Measurements from ENCODE around the gene EXOC8. TPM values are rescaled to one million over a fixed set of nuclear protein-coding genes. Genes with fewer than 3 reads are reported as not detected.

The EXOC8 gene, protein sequence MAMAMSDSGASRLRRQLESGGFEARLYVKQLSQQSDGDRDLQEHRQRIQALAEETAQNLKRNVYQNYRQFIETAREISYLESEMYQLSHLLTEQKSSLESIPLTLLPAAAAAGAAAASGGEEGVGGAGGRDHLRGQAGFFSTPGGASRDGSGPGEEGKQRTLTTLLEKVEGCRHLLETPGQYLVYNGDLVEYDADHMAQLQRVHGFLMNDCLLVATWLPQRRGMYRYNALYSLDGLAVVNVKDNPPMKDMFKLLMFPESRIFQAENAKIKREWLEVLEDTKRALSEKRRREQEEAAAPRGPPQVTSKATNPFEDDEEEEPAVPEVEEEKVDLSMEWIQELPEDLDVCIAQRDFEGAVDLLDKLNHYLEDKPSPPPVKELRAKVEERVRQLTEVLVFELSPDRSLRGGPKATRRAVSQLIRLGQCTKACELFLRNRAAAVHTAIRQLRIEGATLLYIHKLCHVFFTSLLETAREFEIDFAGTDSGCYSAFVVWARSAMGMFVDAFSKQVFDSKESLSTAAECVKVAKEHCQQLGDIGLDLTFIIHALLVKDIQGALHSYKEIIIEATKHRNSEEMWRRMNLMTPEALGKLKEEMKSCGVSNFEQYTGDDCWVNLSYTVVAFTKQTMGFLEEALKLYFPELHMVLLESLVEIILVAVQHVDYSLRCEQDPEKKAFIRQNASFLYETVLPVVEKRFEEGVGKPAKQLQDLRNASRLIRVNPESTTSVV
- total RNA-seq (2014; rRNA removed; shearing (Covaris generic)), result 10.6 and 13.7 TPM in 2 replicates

DNA sequence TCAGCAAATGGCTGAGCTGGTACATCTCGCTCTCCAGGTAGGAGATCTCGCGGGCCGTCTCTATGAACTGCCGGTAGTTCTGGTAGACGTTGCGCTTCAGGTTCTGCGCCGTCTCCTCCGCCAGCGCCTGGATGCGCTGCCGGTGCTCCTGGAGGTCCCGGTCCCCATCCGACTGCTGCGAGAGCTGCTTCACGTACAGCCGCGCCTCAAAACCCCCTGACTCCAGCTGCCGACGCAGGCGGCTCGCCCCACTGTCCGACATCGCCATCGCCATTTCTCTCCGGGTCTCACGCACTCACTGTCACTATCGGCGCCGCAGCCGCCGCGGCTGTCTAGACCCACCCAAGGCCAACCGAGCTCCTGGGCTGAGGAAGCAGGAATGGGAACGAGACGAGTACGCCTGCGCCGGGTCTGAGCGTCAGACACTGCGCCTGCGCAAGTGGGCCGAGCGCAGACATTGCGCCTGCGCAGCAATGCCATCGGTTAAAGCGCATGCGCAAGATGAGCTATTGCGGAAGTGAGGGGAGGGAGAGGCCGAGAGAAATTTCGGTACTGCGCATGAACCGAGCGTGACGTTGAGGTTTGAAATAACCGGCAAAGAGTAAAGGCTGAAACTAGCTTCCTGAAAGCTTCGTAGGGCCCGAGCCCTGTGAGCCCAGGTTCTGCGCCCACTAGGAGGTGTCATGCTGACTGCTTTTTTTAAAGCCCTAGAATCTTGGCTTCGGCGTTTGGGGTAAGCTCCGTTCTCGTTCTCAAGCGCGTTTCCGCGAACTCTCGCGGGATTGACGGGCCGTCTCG, at the start of gene EXOC8:
TSS of gene EXOC8 (minus strand) at position 381 of the 798 bp plus-strand sequence. CDS start at position 274, 107 bp downstream.
- peak within 1 kb of the TSS; percentile 98 for H3K4me3 ChIP-seq (ENCODE audit: insufficient read depth, low read depth, low read length)
- peaks cover 1% of the 10 kb centered on the region; the same call in 1 of the 2 replicates for H3K36me3 ChIP-seq (replicated peaks; ENCODE audit: control insufficient read depth, insufficient read depth, low read length)
- peak; percentile 94 for DNase-seq
- H3K27me3 ChIP-seq (ENCODE audit: control insufficient read depth, insufficient read depth, low read length), result no peaks in the 10 kb centered on the region

DNA sequence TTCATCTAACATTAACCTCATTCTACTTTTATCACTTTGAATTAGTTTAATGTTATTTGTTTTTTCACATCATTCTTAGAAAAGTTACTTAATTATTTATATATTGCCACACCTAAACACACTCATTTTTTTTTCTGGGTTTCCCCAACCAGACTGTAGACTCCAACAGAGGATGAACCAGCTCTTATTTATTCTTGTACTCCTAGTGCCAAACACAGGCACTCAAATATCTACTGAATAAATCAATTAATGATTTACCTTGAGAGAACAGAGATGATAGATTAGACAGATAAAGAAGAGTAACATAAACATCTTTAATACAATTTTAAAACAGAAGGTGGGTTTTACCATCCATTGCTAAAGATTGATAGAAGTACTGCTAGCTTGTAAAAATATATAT, 48.8 kb upstream of the EXOC8 start:
- no peak for DNase-seq
- Histone ChIP-seq H3K36me3 (replicated peaks; ENCODE audit: control insufficient read depth, insufficient read depth, low read length) (no peaks in the 10 kb centered on the region), H3K27me3 (ENCODE audit: control insufficient read depth, insufficient read depth, low read length) (no peaks in the 10 kb centered on the region), H3K4me3 (ENCODE audit: insufficient read depth, low read depth, low read length) (no peak overlapping the region)

DNA sequence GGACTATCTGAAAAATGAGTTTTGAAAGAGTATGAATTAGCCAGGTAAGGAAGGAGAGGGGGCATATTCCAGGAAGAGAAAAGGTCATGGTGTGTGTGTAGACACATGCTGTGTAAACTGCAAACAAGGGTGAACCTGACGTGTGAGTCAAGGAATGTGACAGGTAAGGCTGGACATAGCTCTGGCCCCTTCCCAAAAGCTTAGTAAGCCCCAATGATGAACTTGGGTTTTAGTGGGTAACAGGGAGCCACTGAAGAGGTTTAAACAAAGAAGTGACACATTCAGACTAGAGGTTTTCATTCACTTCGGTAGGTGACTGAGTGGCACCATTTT, 47.7 kb upstream of the EXOC8 start:
- H3K27me3 ChIP-seq (ENCODE audit: control insufficient read depth, insufficient read depth, low read length), result no peaks in the 10 kb centered on the region
- no peak for DNase-seq
- H3K36me3 ChIP-seq (replicated peaks; ENCODE audit: control insufficient read depth, insufficient read depth, low read length), result no peaks in the 10 kb centered on the region
- no peak overlapping the region for H3K4me3 ChIP-seq (ENCODE audit: insufficient read depth, low read depth, low read length)

DNA sequence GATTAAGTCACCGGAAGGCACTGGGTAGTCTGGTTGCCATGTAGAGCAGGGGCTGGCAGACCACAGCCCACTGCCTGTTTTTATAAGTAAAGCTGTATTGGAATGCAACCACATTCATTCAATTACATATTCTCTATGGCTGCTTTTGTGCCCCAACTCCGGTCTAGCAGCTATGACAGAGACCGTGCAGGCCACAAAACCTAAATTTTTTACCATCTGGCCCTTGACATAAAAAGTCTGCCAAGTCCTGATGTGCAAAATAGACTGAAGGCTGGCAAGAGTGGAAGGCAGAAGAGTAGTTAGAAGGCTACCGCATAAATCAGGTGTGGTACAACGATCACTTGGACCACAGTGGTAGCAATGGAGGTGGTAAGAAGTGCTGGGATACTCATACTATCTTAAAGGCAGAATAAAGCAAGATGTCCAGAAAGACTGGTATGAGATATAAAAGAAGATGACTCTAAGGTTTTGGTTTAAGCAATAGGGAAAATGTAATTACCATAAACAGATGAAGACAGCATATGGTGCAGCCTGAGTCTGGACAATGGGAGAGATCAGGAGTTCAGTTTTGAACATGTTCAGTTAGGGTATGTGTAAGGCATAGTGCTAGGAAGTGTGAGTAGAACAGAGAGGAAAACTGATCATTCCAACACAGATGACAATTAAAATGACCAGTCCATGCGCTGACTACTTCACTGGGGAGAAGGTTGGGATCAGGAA, 47.2 kb upstream of the EXOC8 start:
- DNase-seq, result no peak
- H3K27me3 ChIP-seq (ENCODE audit: control insufficient read depth, insufficient read depth, low read length), result no peaks in the 10 kb centered on the region
- no peak overlapping the region for H3K4me3 ChIP-seq (ENCODE audit: insufficient read depth, low read depth, low read length)
- no peaks in the 10 kb centered on the region for H3K36me3 ChIP-seq (replicated peaks; ENCODE audit: control insufficient read depth, insufficient read depth, low read length)

DNA sequence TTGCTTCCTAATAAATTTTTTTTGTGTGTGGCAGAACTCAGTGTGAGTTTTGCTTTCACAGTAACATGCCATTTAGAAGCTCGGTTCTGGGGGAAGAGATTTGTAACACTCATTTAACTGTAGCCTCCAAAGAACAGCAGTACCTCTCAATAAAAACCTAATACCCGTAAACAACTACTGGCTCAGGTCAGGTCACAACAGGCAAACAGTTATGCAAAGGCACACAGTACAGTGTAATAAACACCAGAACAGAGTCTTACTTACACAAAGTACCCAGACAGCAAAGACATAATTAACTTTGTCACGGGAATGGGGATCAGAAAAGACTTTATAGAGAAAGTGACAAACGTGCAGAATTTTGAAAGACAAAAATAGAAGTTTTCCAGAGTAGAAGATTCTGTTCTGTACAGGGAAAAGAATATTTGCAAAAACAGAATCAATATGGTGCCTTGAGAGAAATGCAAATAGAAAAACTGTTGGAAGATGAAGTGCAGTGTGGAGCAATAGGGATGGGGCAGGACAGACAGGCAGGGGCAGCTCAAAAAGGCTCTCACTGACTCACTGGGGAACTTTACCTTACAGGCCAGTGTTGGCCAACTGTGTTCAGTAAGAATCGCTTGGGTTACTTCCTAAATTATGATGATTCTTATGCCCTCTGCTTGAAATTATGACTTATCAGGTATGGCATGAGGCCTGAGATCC, 45.7 kb upstream of the EXOC8 start:
- no peak overlapping the region for H3K4me3 ChIP-seq (ENCODE audit: insufficient read depth, low read depth, low read length)
- H3K36me3 ChIP-seq (replicated peaks; ENCODE audit: control insufficient read depth, insufficient read depth, low read length), result no peaks in the 10 kb centered on the region
- DNase-seq, result no peak
- H3K27me3 ChIP-seq (ENCODE audit: control insufficient read depth, insufficient read depth, low read length), result no peaks in the 10 kb centered on the region

DNA sequence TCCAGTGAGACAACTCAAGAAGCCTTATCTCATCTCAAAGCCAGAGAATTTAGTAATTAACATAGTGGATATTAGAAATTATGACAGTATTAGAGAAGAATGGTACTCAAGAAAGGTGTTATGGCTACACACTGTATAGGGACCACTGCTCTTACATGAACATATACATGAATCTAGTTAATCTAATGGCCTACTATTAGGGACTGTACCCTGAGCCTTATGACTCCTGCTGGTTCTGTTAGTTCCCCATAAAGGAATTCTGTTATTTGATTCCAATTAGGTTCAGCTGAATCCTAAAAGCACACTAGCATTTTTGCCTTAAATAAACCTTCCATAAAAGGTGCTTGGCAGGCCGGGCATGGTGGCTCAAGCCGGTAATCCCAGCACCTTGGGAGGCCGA, 44.8 kb upstream of the EXOC8 start:
- H3K4me3 ChIP-seq (ENCODE audit: insufficient read depth, low read depth, low read length), result no peak overlapping the region
- H3K27me3 ChIP-seq (ENCODE audit: control insufficient read depth, insufficient read depth, low read length), result no peaks in the 10 kb centered on the region
- no peaks in the 10 kb centered on the region for H3K36me3 ChIP-seq (replicated peaks; ENCODE audit: control insufficient read depth, insufficient read depth, low read length)

DNA sequence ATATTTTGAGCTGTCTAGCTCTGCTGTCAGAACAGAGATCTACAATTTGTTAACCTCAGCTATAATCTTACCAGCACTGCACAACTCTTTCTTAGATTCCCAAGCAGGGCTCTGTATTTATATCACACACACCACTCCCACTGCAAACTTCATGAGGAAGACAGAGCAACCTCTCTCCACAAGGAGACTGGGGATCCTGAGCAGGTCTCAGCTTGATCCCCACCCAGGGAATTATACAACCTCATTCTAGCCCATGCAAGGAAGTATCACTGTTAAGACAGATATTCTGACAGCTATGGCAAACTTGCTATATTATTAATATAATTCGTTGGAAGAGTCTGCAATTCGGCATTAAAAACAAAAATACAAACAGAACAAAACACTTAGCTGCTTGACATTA, 44.1 kb upstream of the EXOC8 start:
- Histone ChIP-seq H3K36me3 (replicated peaks; ENCODE audit: control insufficient read depth, insufficient read depth, low read length) (no peaks in the 10 kb centered on the region), H3K27me3 (ENCODE audit: control insufficient read depth, insufficient read depth, low read length) (no peaks in the 10 kb centered on the region), H3K4me3 (ENCODE audit: insufficient read depth, low read depth, low read length) (no peak overlapping the region)
- no peak for DNase-seq

More for the DNA sequence above, 44.8 kb upstream of the EXOC8 start:
- DNase-seq, result no peak

DNA sequence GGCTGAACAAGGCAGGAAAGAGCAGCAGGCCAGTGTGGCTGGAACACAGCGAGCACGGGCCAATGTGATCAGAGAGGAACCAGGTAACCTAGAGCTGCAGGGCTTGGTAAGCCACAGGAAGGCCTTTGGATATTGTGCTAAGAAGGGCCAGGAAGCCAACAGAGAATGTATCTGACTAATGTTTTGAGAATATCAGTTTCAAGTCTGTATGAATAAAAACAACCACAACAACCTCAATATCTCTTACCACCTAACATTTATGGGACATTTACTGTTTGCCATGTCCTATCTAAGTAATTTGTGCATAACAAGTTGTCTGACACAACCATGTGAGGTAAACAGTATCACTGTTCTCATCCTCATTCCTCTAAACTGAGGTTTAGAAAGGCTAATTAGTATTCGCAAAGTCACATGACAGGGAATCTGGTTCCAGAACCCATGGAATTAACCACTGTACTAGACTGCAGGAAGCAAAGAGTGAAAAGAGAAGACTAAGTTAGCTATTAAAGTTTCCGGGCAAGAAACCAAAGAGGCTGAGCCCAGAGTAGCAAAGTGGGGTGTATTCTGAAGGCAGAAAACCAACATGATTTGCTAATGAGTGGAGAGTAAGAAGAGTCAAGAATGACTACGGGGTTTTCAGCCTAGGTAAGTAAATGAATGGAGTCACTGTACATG, 39.4 kb upstream of the EXOC8 start:
- no peak overlapping the region for H3K4me3 ChIP-seq (ENCODE audit: insufficient read depth, low read depth, low read length)
- H3K36me3 ChIP-seq (replicated peaks; ENCODE audit: control insufficient read depth, insufficient read depth, low read length), result no peaks in the 10 kb centered on the region
- H3K27me3 ChIP-seq (ENCODE audit: control insufficient read depth, insufficient read depth, low read length), result no peaks in the 10 kb centered on the region
- DNase-seq, result no peak

DNA sequence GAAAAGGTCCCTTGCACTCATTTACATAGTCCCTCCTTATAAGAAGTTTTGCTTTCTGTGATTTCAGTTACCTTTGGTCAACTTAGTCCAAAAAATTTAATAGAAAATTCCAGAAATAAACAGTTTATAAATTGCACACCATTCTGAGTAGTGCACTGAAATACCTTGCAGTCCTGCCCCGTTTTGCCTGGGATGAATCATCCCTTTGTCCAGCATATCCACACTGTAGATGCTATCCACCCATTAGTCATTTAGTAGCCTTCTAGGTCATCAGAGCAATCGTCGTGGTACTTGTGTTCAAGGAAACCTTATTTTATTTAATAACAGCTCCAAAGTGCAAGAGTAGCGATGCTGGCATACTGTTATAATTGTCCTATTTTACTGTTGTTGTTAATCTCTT, 38.4 kb upstream of the EXOC8 start:
- no peak for DNase-seq
- Histone ChIP-seq H3K36me3 (replicated peaks; ENCODE audit: control insufficient read depth, insufficient read depth, low read length) (no peaks in the 10 kb centered on the region), H3K4me3 (ENCODE audit: insufficient read depth, low read depth, low read length) (no peak overlapping the region)

DNA sequence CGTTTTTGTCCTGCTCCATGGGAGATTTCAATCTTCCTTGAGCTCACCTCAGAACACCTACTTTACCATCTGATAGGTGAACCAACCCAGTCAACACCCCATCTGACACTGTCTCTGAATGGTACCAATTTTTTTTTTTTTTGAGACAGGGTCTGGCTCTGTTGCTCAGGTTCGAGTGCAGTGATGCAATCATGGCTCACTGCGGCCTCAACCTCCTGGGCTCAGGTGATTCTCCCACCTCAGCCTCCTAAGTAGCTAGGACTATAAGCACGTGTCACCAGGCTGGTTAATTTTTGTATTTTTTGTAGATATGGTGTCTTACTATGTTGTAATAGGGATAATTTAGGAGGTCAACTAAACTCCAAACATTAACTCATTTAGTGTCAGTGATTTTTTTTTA, 36.7 kb upstream of the EXOC8 start:
- Histone ChIP-seq H3K27me3 (ENCODE audit: control insufficient read depth, insufficient read depth, low read length) (no peaks in the 10 kb centered on the region), H3K36me3 (replicated peaks; ENCODE audit: control insufficient read depth, insufficient read depth, low read length) (no peaks in the 10 kb centered on the region), H3K4me3 (ENCODE audit: insufficient read depth, low read depth, low read length) (no peak overlapping the region)
- DNase-seq, result no peak

More for the DNA sequence above, 38.4 kb upstream of the EXOC8 start:
- H3K27me3 ChIP-seq (ENCODE audit: control insufficient read depth, insufficient read depth, low read length), result no peaks in the 10 kb centered on the region

DNA sequence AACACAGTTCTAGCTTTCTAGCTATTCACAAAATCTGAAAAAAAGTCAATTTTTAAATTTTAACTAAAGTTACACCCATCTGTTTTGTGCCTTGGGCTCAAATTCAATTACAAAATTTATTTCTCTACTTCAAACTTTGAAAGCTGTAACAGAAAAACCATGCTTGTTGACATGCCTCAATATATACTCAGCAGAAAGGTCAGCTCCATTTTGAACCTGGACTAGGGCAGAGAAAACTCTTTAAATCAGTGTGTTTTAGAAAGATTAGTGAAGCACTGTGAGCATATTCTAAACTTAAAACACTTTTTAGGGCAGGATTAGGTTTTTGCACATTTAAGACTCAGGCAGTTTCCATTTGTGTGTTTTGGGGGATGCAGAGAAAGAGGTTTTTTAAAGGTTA, 34.8 kb upstream of the EXOC8 start:
- no peak for DNase-seq
- no peaks in the 10 kb centered on the region for H3K27me3 ChIP-seq (ENCODE audit: control insufficient read depth, insufficient read depth, low read length)
- H3K4me3 ChIP-seq (ENCODE audit: insufficient read depth, low read depth, low read length), result no peak overlapping the region
- H3K36me3 ChIP-seq (replicated peaks; ENCODE audit: control insufficient read depth, insufficient read depth, low read length), result no peaks in the 10 kb centered on the region

DNA sequence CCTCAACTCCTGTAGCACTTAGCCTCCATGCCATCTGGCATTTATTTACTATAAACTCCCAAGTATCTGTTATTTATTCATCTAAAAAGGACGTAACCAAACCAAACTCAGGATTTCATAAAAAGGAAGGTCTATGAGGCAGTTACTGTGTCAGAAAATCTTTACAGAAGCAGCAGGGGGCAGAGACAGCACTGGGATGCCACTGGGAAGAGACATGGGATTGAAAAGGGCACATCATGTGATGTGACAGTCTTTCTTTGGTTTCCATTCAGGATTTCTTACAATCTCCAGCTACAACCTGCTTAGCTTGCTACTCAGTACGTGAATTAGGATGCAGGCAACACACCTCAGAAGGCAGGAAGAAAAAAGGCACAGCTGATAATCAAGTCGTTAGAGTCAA, 31.6 kb upstream of the EXOC8 start:
- no peaks in the 10 kb centered on the region for H3K27me3 ChIP-seq (ENCODE audit: control insufficient read depth, insufficient read depth, low read length)
- no peaks in the 10 kb centered on the region for H3K36me3 ChIP-seq (replicated peaks; ENCODE audit: control insufficient read depth, insufficient read depth, low read length)
- no peak overlapping the region for H3K4me3 ChIP-seq (ENCODE audit: insufficient read depth, low read depth, low read length)
- DNase-seq, result no peak

DNA sequence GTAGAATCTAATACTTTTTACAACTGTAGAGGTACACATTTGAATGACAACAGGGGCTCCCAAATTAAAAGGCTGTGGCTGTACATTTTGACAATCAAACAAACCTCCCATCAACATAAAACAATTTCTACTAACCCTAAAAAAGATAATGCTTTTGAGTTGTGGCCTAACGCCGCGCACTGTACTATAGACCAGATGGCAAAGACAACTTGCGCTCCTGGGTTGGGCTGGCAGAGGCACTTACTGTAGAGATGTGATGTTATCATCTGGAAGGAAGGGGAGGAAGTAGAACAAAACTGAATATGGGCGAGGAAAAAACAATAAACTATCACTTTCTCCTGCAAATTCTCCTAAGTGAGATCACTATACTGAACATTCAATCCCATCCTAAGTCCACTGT, 26.5 kb upstream of the EXOC8 start:
- no peak for DNase-seq
- no peak overlapping the region for H3K4me3 ChIP-seq (ENCODE audit: insufficient read depth, low read depth, low read length)
- no peaks in the 10 kb centered on the region for H3K36me3 ChIP-seq (replicated peaks; ENCODE audit: control insufficient read depth, insufficient read depth, low read length)
- no peaks in the 10 kb centered on the region for H3K27me3 ChIP-seq (ENCODE audit: control insufficient read depth, insufficient read depth, low read length)

All from H7 (cell line).